Esophagus mucosa (tissue), 1 donor: Measurements from ENCODE around the gene IFT88. TPM values are rescaled to one million over a fixed set of nuclear protein-coding genes. Genes with fewer than 3 reads are reported as not detected.
"Not testable (repeated sequence)": the region's sequence is repeated elsewhere in the genome, so short reads cannot be mapped to it uniquely, and the experiment has no call there.

Source experiments
- ATAC-seq: fragments of 200-7000 bp; cut with Tn5 transposase; one replicate; pipeline ENCODE4 v1.9.1; 2020
- total RNA-seq: library from RNA; stranded (reverse); gene quantifications from one replicate; pipeline ENCODE4 v1.2.4, GENCODE V29; 2023
- donor health status: DM: yes; HTN: yes; CAD: no.

Gene IFT88
- total RNA-seq, 1 donor from 2014 or later: 4.4 TPM

GRCh38 chr13:20633802-20634201 is 66.8 kb downstream of the IFT88 start:
- no peak for ATAC-seq

- no peak for ATAC-seq
These were observed 69.1 kb downstream of the IFT88 start for GRCh38 chr13:20636079-20636478.

- ATAC-seq: no peak
These were observed 70.9 kb downstream of the IFT88 start for GRCh38 chr13:20637811-20638210.

GRCh38 chr13:20647758-20648157 is 80.8 kb downstream of the IFT88 start:
- no peak for ATAC-seq

- no peak for ATAC-seq
These were observed 86.0 kb downstream of the IFT88 start for GRCh38 chr13:20652946-20653345.

- ATAC-seq: no peak
These were observed 87.2 kb downstream of the IFT88 start for GRCh38 chr13:20654156-20654555.

- ATAC-seq: no peak
These were observed 91.6 kb downstream of the IFT88 start for GRCh38 chr13:20658451-20659040.

- no peak for ATAC-seq
These were observed 97.4 kb downstream of the IFT88 start for GRCh38 chr13:20664351-20664750.

- no peak for ATAC-seq
These were observed 100.0 kb downstream of the IFT88 start for GRCh38 chr13:20666948-20667347.

- no peak for ATAC-seq
These were observed 101.0 kb downstream of the IFT88 start for GRCh38 chr13:20667857-20668437.

GRCh38 chr13:20669162-20669561 is 102.2 kb downstream of the IFT88 start:
- no peak for ATAC-seq

GRCh38 chr13:20671789-20672188 is 104.8 kb downstream of the IFT88 start:
- ATAC-seq: no peak

- no peak for ATAC-seq
These were observed 105.8 kb downstream of the IFT88 start for GRCh38 chr13:20672772-20673171.

GRCh38 chr13:20673715-20674114 is 106.8 kb downstream of the IFT88 start:
- no peak for ATAC-seq

GRCh38 chr13:20676213-20676612 is 109.3 kb downstream of the IFT88 start:
- no peak for ATAC-seq

- ATAC-seq: not testable (repeated sequence)
These were observed 111.6 kb downstream of the IFT88 start for GRCh38 chr13:20678606-20679005.

GRCh38 chr13:20679879-20680278 is 112.9 kb downstream of the IFT88 start:
- ATAC-seq: no peak

- no peak for ATAC-seq
These were observed 113.6 kb downstream of the IFT88 start for GRCh38 chr13:20680416-20681080.

- ATAC-seq: not testable (repeated sequence)
These were observed 114.5 kb downstream of the IFT88 start for GRCh38 chr13:20681481-20681880.

GRCh38 chr13:20682061-20682460 is 115.1 kb downstream of the IFT88 start:
- no peak for ATAC-seq

GRCh38 chr13:20684041-20684440 is 117.1 kb downstream of the IFT88 start:
- no peak for ATAC-seq

GRCh38 chr13:20684546-20684945 is 117.6 kb downstream of the IFT88 start:
- no peak for ATAC-seq

GRCh38 chr13:20685092-20685491 is 118.1 kb downstream of the IFT88 start:
- ATAC-seq: no peak

- ATAC-seq: no peak
These were observed 119.2 kb downstream of the IFT88 start for GRCh38 chr13:20686167-20686566.
